ENCODE data around the gene AARSD1. TPM values are rescaled to one million over a fixed set of nuclear protein-coding genes. Genes with fewer than 3 reads are reported as not detected.

Gene AARSD1
- total RNA-seq, 1 experiment from 2014 or later, result 69.0 TPM

DNA sequence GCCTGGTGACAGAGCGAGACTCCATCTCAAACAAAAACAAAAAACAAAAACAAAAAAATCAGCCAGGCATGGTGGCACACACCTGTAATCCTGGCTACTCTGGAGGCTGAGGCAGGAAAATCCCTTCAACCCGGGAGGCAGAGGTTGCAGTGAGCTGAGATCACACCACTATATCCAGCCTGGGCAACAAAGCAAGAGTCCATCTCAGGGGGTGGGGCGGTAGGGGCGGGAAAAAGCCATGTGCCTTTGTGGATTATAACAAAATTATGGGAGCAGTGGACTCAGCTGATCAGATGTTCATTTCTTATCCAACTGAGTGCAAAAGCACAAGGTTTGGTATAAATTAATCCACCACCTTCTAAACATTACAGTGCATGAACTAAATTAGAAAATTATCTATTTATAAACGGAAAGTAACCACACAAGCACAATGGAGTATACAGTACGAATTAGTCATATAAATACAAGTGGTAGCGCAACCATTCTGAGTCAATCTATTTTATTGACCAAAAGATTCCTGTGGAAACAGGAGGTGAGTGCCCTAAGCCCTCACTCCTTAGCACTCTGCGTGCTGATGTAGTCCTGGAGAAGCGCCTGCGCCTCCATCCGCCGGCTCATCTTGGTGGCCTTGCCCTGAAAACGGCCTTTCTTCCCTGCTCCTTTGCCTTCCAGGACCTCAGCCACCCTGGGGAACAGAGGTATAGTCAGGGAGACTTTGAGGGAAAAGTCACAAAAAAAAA, 14.0 kb downstream of the AARSD1 start:
- no peaks in the 10 kb centered on the region for H3K9me3 ChIP-seq
- Mint-ChIP-seq H3K4me3 (ENCODE audit: unreplicated experiment) (no peak overlapping the region), H3K27me3 (ENCODE audit: insufficient read depth, unreplicated experiment) (no peaks in the 10 kb centered on the region), H3K36me3 (ENCODE audit: insufficient read depth, unreplicated experiment) (peaks cover 52% of the 10 kb centered on the region), H3K4me1 (ENCODE audit: low read depth, unreplicated experiment) (no peaks in the 10 kb centered on the region), H3K9me3 (ENCODE audit: unreplicated experiment) (no peaks in the 10 kb centered on the region), H3K27ac (ENCODE audit: unreplicated experiment) (no peak overlapping the region)
- no peak for TF ChIP-seq CTCF (IDR thresholded peaks at IDR 0.05; ENCODE audit: insufficient read depth in 1 of 2, low read depth in 1 of 2, low read length in 1 of 2, severe bottlenecking in 1 of 2, unreplicated experiment in 1 of 2)
- no TSS peak for BruUV-seq (replicated peaks)
- CTCF ChIA-PET, result no interaction called here
- H3K4me3 ChIP-seq (ENCODE audit: low read depth, low read length), result no peak overlapping the region
- no peaks in the 10 kb centered on the region for H3K4me1 ChIP-seq
- DNase-seq, result no peak
- H3K36me3 ChIP-seq (ENCODE audit: control insufficient read depth, insufficient read depth, low read length), result no peaks in the 10 kb centered on the region; the same call in 1 of the 2 replicates
- POLR2A ChIA-PET, result no interaction called here
- intact Hi-C loops (cut with micrococcal nuclease; ENCODE audit: unreplicated experiment), result no loop called here
- no peaks in the 10 kb centered on the region for H3K27me3 ChIP-seq (replicated peaks; ENCODE audit: control insufficient read depth, insufficient read depth, low read length)

DNA sequence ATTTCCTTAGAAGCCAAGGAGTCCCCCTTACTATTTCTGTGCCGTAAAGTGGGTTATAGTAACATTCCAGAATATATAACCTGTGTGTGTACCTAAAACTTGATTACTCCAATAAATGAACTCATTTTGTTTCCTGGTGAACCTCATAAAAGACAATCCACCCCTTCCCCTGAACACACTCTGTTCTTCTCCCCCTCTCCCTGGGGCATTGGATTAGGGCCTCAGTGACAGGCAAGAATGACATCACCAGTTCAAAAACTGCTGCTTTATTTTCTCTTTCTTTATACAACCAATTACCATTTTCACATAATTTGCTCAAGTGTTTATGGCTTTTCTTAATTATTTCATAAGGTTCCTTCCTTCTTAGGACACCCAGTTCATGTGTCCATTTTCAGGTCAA, 17.4 kb downstream of the AARSD1 start:
- CTCF ChIA-PET, result interaction anchor here (0.6 kb wide), 1 partner anchor 128 kb away, joined by 3 read pairs; no protein-coding TSS in a partner anchor
- Histone ChIP-seq H3K36me3 (ENCODE audit: control insufficient read depth, insufficient read depth, low read length) (no peaks in the 10 kb centered on the region; the same call in 1 of the 2 replicates), H3K27me3 (replicated peaks; ENCODE audit: control insufficient read depth, insufficient read depth, low read length) (no peaks in the 10 kb centered on the region), H3K4me3 (ENCODE audit: low read depth, low read length) (no peak overlapping the region), H3K4me1 (no peaks in the 10 kb centered on the region), H3K9me3 (no peaks in the 10 kb centered on the region)
- no TSS peak for BruUV-seq (replicated peaks)
- POLR2A ChIA-PET, result no interaction called here
- Mint-ChIP-seq H3K27ac (ENCODE audit: unreplicated experiment) (no peak overlapping the region), H3K4me3 (ENCODE audit: unreplicated experiment) (no peak overlapping the region), H3K4me1 (ENCODE audit: low read depth, unreplicated experiment) (no peaks in the 10 kb centered on the region), H3K36me3 (ENCODE audit: insufficient read depth, unreplicated experiment) (peaks cover 25% of the 10 kb centered on the region), H3K27me3 (ENCODE audit: insufficient read depth, unreplicated experiment) (no peaks in the 10 kb centered on the region), H3K9me3 (ENCODE audit: unreplicated experiment) (no peaks in the 10 kb centered on the region)
- intact Hi-C loops (cut with micrococcal nuclease; ENCODE audit: unreplicated experiment), result no loop called here
- no peak for DNase-seq
- TF ChIP-seq CTCF (IDR thresholded peaks at IDR 0.05; ENCODE audit: insufficient read depth in 1 of 2, low read depth in 1 of 2, low read length in 1 of 2, severe bottlenecking in 1 of 2, unreplicated experiment in 1 of 2), result no peak

DNA sequence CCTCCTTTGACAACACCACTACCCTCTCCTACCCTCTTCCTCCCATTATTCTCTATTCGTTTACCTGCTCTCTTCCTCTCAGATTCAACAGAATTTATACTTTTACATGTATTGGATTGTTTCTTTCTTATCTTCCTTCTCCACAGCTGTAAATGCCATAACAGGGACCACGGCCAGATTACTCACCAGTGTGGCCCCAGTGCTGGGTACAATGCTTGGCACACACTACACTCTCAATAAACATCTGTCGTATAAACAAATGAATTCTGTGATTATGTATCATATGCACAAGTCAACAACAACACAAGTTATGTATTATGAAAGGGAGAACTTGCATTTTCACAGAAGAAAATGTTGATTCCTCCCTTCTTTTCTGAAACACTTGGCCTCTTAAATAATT, 20.0 kb downstream of the AARSD1 start:
- H3K4me3 Mint-ChIP-seq (ENCODE audit: unreplicated experiment), result no peak overlapping the region
- no peaks in the 10 kb centered on the region for H3K4me1 ChIP-seq
- no peak overlapping the region for H3K4me3 ChIP-seq (ENCODE audit: low read depth, low read length)
- H3K4me1 Mint-ChIP-seq (ENCODE audit: low read depth, unreplicated experiment), result no peaks in the 10 kb centered on the region
- no peak overlapping the region for H3K27ac Mint-ChIP-seq (ENCODE audit: unreplicated experiment)
- H3K36me3 Mint-ChIP-seq (ENCODE audit: insufficient read depth, unreplicated experiment), result peaks cover 7% of the 10 kb centered on the region
- ChIA-PET POLR2A (no interaction called here), CTCF (no interaction called here)
- H3K36me3 ChIP-seq (ENCODE audit: control insufficient read depth, insufficient read depth, low read length), result no peaks in the 10 kb centered on the region
- TF ChIP-seq CTCF (IDR thresholded peaks at IDR 0.05; ENCODE audit: insufficient read depth in 1 of 2, low read depth in 1 of 2, low read length in 1 of 2, severe bottlenecking in 1 of 2, unreplicated experiment in 1 of 2), result no peak
- no TSS peak for BruUV-seq (replicated peaks)
- H3K27me3 Mint-ChIP-seq (ENCODE audit: insufficient read depth, unreplicated experiment), result no peaks in the 10 kb centered on the region
- intact Hi-C loops (cut with micrococcal nuclease; ENCODE audit: unreplicated experiment), result no loop called here
- no peak for DNase-seq
- H3K9me3 Mint-ChIP-seq (ENCODE audit: unreplicated experiment), result no peaks in the 10 kb centered on the region
- H3K9me3 ChIP-seq, result no peaks in the 10 kb centered on the region
- no peaks in the 10 kb centered on the region for H3K27me3 ChIP-seq (replicated peaks; ENCODE audit: control insufficient read depth, insufficient read depth, low read length)
